Measurements from ENCODE around the gene NEMF. TPM values are rescaled to one million over a fixed set of nuclear protein-coding genes. Genes with fewer than 3 reads are reported as not detected.
A peak's percentile ranks its signal among the peaks of the same experiment; 100 is the strongest.
"Not testable (repeated sequence)": the region's sequence is repeated elsewhere in the genome, so short reads cannot be mapped to it uniquely, and the experiment has no call there.

Gene NEMF, protein sequence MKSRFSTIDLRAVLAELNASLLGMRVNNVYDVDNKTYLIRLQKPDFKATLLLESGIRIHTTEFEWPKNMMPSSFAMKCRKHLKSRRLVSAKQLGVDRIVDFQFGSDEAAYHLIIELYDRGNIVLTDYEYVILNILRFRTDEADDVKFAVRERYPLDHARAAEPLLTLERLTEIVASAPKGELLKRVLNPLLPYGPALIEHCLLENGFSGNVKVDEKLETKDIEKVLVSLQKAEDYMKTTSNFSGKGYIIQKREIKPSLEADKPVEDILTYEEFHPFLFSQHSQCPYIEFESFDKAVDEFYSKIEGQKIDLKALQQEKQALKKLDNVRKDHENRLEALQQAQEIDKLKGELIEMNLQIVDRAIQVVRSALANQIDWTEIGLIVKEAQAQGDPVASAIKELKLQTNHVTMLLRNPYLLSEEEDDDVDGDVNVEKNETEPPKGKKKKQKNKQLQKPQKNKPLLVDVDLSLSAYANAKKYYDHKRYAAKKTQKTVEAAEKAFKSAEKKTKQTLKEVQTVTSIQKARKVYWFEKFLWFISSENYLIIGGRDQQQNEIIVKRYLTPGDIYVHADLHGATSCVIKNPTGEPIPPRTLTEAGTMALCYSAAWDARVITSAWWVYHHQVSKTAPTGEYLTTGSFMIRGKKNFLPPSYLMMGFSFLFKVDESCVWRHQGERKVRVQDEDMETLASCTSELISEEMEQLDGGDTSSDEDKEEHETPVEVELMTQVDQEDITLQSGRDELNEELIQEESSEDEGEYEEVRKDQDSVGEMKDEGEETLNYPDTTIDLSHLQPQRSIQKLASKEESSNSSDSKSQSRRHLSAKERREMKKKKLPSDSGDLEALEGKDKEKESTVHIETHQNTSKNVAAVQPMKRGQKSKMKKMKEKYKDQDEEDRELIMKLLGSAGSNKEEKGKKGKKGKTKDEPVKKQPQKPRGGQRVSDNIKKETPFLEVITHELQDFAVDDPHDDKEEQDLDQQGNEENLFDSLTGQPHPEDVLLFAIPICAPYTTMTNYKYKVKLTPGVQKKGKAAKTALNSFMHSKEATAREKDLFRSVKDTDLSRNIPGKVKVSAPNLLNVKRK
- polyA plus RNA-seq: 10 to 100 TPM in 2 of 3 donors, 1 to 10 TPM in 1; 8.1 to 38.7 (median 21.0) TPM

DNA sequence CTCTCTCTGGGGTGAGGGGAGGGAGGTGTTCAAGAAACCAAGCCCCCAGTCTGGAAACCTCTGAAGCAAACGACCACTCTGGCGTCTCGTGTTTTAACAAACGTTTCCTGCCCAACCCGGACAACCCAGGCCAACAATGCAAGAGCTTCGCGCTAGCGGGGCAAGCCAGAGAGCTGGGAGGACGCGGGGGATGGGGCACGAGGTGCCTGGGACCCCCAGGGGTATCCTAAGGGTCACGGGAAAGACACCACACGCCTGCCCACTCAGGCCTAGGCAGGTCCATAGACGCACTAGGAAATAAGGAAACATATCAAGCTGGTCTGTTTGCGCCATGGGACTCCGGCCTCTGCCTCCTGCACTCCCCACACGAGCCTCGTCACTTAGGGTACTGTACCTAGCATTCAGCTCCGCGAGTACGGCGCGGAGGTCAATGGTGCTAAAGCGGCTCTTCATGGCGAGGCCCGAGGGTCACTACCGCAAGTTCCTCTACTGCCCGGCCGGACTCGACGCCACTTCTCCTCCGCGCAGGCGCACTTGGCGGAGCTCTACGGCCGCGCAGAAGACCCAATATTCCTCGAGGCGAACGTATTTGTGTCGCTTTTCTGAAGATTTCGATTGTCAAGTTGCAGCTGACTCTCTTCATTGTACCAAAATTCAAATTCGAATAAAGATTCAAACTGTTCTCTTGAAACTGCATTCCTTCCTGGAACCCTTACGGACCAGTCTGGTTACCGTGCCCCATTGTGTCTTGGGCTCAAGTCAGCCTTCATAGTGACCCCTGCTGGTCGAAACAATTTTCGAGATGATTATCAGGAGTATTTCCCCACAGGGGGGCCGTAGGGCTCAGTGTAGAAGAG is at the start of gene NEMF:
NEMF (minus strand) TSS at position 488 of the 857 bp plus-strand sequence; CDS start at position 453, 35 bp downstream.
- WGBS, 3 donors: 0 to 1% (median 0%) methylated on average over 49 of the region's 49 CpGs
- peak within 1 kb of the TSS; percentile 63 for H3K27ac ChIP-seq (ENCODE audit: low read depth, low read length)

DNA sequence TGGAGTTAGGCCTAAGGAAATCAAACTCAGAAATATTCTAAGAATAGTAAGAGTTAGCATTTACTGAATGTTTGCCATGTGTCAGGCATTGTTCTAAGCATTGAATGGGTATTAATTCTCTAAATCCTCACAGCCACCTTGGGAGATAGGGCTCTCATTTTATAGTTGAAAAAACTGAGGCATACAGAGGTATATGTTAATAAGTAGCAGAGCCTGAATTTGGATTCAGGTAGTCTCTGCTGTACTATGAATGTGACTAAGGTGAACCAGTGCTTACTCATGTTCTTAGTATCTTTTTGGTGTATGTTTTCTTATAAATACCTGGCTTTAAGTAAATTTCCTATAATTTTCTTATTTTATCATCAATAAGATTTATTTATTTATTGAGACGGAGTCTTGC is 48.4 kb upstream of the NEMF start:
- no peak overlapping the region for H3K27ac ChIP-seq (ENCODE audit: low read depth, low read length)
- 96 to 100% (median 100%) methylated on average over 1 of the region's 1 CpG for WGBS, 3 donors

DNA sequence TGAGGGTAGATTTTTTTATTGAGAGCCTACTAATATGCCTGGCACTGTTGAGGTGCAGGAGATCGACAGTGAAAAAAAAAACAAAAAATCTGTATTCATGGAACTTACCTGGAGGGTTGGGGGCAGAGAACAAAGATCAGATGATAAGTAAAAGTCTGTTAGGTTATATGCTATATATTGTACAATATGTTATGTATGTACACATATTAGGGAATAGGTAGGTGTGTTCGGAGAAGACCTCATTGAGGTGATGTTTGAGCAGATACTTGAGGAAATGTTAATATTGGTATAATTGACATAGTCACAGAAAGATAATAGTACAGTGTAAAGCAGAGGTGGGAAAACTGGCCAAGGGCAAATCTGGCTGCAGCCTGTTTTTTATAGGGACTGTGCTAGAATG is 45.9 kb upstream of the NEMF start:
- H3K27ac ChIP-seq (ENCODE audit: low read depth, low read length): no peak overlapping the region

DNA sequence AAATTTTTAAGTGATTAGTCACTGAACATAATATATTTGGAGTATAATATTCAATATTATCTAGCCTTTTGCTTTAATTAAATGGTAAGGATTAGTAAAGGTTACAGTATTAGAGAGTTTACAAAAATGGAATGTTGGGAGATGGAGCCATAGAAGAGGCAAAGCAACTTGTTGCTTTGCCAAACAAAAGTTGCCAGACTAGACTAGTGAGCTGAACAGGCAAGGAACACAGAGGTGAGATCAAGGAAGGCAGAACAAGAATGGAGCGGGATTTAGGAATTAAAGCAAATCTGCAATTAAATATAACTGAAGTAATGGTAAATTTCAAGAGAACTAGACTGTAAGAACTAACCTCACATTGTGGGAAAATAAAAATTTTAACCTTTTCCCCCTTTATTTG is 45.4 kb upstream of the NEMF start:
- WGBS, 3 donors: 31 to 93% (median 78%) methylated on average over 1 of the region's 1 CpG
- no peak overlapping the region for H3K27ac ChIP-seq (ENCODE audit: low read depth, low read length)

More for the DNA sequence above, 45.9 kb upstream of the NEMF start:
- 33 to 89% (median 81%) methylated on average over 2 of the region's 2 CpGs for WGBS, 3 donors

DNA sequence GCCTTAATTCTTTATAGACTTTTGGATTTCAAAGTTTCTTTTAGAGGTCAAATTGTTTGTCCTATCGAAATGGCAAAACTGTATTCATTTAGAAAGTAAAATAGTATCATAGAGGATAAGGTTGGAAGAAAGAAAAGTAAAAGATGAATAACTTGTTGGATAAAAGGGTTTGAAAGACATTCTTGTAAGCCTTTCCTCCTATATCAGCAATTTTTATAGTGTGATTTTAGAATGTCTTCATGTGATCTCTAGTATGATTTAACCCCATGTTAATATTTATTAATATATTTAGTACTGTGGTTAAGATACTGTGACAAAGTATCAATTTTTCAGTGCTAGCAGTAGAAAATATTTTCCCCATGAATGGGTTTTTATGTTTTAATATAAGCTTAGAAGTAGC is 44.8 kb upstream of the NEMF start:
- no peak overlapping the region for H3K27ac ChIP-seq (ENCODE audit: low read depth, low read length)
- 49 to 60% (median 57%) methylated on average over 1 of the region's 1 CpG for WGBS, 3 donors

DNA sequence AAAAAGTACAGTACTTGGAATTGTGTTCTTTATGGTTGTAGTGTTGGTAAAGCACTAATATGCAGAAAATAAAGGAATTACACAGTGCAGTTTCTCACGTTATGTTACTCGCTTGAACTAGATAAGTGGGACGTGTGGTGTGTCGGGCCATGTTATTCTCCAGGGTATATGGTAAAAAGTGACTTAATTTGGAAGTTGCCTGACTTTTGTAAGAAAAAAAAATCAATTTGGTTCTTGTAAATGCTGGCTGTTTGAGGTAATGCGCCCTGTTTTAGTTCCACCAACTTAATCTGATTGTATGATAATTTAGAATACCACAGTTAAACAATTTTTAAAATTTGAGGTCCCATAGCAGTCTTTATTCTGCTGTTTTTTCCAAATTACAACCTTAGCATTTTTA is 44.4 kb upstream of the NEMF start:
- 38 to 64% (median 52%) methylated on average over 5 of the region's 5 CpGs for WGBS, 3 donors
- H3K27ac ChIP-seq (ENCODE audit: low read depth, low read length): no peak overlapping the region

DNA sequence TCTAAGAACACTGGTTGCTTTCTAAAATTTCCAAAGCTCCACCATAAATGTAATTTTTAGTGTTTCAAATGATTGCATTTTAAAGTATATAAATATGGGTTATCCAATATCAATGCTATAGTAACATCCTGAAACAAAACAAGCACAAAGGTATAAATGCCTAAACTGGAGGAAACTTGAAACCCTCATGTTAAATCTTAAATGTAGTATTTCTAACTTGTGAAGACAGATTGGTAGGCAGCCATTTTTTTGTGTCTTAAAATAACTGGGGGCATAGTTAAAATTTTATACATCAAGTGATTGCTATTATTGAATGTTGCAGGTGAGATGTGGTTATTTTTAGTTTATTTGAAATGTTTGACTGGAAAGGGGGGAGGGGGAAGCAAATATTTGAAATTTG is 43.7 kb upstream of the NEMF start:
- not testable (repeated sequence) for H3K27ac ChIP-seq (ENCODE audit: low read depth, low read length)

DNA sequence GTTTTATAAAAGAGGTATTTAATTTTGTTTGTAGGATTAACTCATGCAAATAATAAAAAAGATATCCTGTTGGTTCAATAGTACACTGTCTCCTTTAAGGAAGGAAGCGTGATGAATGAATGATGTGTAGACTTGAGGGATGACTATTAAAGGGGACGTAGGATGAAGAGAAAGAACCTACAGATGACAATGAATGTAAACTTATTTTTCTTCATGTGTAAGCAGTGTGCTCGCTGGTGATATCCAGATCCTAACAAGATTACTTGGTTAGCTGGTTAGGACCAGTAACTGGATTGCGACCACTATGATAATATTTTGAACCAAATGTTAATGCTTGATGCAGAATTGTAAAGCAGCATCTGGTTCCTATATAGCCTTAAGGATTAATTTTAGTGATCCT is 42.9 kb upstream of the NEMF start:
- no peak overlapping the region for H3K27ac ChIP-seq (ENCODE audit: low read depth, low read length)
- 36 to 45% (median 42%) methylated on average over 4 of the region's 4 CpGs for WGBS, 3 donors

DNA sequence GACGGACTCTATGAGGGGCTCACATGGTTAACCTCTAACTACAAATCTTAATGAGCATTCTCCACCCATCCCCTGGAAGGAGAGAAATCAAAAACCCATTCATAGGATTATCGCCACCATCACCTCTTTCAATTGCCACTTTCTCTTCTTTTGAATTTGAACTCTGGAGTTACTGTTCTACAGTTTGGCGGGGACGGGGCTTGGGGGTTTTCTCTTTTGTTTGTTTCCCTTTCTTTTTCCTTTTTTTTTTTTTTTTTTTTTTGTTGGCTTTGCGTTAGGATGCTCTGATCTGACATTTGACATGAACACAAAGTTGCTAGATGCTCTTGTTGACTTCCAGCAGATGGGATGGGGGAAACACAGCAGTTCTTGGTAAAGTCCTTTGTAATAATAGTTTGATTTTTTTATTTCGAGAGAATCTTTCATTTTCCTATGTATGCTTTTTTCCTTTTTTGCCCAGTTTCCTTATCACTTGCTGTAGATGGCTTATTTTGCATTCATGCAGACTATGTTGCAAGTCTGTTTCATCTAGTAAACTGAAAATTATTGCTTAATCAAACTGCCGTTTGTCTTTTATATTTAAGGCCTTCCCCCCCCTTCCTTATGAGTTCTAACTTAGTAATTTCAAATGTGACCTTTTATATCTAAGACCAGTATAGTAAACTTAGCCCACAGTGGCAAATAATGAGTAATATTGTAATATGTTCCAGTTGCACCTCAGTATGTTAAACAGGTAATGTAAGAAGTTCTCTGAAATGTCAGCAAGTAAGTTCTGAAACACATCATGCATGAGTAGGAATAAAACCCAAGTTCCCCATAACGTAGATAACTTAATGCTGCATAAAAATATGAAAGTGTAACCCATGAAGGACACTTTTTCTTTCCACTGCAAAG is 41.9 kb upstream of the NEMF start:
- not testable (repeated sequence) for H3K27ac ChIP-seq (ENCODE audit: low read depth, low read length)
- 6 to 7% (median 6%) methylated on average over 8 of the region's 8 CpGs for WGBS, 3 donors

DNA sequence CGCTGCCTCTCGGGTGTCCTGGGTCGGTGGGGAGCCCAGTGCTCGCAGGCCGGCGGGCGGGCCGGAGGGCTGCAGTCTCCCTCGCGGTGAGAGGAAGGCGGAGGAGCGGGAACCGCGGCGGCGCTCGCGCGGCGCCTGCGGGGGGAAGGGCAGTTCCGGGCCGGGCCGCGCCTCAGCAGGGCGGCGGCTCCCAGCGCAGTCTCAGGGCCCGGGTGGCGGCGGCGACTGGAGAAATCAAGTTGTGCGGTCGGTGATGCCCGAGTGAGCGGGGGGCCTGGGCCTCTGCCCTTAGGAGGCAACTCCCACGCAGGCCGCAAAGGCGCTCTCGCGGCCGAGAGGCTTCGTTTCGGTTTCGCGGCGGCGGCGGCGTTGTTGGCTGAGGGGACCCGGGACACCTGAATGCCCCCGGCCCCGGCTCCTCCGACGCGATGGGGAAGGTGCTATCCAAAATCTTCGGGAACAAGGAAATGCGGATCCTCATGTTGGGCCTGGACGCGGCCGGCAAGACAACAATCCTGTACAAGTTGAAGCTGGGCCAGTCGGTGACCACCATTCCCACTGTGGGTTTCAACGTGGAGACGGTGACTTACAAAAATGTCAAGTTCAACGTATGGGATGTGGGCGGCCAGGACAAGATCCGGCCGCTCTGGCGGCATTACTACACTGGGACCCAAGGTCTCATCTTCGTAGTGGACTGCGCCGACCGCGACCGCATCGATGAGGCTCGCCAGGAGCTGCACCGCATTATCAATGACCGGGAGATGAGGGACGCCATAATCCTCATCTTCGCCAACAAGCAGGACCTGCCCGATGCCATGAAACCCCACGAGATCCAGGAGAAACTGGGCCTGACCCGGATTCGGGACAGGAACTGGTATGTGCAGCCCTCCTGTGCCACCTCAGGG is 41.0 kb upstream of the NEMF start:
- H3K27ac ChIP-seq (ENCODE audit: low read depth, low read length): peak overlapping the region; percentile 97

DNA sequence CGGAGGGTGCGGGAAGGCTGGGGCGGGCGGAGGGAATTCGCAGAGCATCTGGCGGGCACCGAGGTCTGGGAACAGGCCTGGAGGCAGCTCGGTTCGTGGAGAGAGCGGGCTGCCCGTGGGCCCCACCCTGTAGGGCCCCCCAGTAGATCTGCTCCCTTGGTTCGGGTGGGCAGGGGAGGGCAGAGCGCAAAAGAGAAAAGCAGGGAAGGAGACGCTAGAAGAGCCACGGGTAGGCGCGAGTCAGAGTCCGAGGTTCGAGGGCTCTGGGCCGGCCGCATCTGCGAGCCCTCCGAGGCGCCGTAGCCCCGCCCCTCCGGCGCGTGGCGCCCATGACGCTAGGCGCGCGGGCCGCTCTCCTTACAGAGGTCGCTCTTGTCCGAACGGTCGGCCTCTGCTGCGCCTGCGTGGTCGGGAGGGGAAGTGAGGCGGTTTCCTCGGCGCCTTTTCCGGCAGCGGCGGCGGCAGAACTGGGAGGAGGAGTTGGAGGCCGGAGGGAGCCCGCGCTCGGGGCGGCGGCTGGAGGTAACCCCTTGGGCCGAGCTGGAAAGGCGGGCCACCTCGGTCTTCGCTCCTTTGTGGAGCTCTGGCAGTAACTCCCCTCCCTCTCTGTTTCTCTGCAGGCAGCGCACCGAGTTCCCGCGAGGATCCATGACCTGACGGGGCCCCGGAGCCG is 40.2 kb upstream of the NEMF start, which contains the start of gene ARF6:
ARF6 (plus strand) TSS at position 447 of the 673 bp plus-strand sequence. CDS start 655 bp downstream, outside the sequence.
- H3K27ac ChIP-seq (ENCODE audit: low read depth, low read length): peak within 1 kb of the TSS; percentile 97
- 0 to 1% (median 0%) methylated on average over 65 to 66 of the region's 66 CpGs for whole genome bisulfite sequencing, 3 donors

More for the DNA sequence above, 41.0 kb upstream of the NEMF start:
- 0 to 1% (median 1%) methylated on average over 74 to 85 of the region's 85 CpGs for WGBS, 3 donors

DNA sequence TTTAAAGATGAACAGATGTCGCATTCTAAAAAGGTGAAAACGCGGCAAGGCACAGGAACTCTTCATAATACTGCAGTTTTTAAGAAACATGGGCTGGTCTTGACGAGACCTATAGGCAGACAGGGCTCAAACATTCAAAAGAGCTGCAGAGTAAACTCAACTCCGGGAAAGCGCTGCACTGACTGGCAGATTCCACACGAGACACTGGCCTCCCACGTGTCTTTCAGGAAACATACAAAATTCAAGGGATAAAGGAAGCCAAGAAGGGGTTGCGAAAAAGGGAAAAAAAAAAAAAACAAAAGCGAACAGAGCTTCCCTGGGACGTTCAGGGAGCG is 39.7 kb upstream of the NEMF start:
- WGBS, 3 donors: 1 to 2% (median 1%) methylated on average over 11 to 12 of the region's 12 CpGs
- peak overlapping the region; percentile 97 for H3K27ac ChIP-seq (ENCODE audit: low read depth, low read length)

DNA sequence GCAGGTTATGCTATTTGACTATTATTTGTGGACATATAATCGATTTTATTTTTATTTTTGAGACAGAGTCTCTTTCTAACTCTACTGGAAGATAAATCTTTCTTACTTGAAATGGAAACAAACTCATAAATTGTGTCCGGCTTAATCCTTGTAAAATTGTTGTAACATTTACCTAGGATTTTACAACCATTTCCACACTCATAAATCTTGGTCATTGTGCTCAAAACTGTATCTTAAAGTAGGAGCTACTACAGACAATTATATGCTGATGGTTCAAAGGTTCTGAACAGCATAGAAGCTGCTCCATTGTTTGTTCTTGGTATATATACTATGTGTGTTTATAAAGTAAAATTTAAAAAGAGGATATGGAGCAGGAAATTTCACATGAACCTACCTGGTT is 35.7 kb upstream of the NEMF start:
- 69 to 86% (median 74%) methylated on average over 2 of the region's 2 CpGs for WGBS, 3 donors
- H3K27ac ChIP-seq (ENCODE audit: low read depth, low read length): no peak overlapping the region

DNA sequence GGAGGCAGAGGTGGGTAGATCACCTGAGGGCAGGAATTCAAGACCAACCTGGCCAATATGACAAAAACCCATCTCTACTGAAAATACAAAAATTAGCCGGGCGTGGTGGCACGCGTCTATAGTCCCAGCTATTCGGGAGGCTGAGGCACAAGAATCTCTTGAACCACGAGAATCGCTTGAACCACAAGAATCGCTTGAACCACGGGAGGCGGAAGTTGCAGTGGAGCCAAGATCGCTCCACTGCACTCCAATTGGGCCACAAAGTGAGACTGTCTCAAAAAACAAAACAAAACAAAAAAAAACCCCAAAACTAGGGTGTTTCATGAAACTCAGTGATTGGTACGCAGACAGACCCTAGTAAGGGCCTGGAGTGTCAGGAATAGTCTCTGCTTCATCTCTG is 33.9 kb upstream of the NEMF start:
- no peak overlapping the region for H3K27ac ChIP-seq (ENCODE audit: low read depth, low read length)
- WGBS, 3 donors: 91 to 94% (median 93%) methylated on average over 12 of the region's 12 CpGs

DNA sequence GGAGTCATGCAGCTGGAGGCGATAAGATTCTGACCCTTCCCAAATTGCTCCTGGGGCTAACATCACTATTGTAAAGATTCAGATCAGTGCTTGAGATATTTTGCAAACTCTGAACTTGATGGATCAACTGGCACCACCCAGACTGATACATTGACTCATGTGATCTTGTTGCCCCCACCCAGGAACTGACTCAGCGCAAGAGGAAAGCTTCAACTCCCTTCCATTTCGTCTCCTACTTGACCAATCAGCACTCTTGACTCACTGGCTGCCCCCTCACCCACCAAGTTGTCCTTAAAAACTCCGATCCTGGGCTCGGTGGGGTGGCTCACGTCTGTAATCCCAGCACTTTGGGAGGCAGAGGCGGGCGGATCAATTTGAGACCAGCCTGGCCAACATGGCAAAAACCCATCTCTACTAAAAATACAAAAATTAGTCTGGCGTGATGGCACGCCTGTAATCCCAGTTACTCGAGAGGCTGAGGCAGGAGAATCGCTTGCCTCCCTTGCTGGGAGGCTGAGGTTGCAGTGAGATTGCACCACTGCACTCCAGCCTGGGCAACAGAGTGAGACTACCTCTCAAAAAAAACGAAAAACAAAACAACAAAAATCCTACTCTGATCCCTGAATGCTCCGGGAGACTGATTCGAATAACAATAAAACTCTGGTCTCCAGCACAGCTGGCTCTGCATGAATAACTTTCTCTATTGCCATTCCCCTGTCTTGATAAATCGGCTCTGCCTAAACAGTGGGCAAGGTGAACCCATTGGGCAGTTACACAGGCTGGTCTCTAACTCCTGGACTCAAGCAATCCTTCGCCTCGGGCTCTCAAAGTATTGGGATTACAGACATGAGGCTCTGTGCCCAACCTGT is 30.5 kb upstream of the NEMF start:
- H3K27ac ChIP-seq (ENCODE audit: low read depth, low read length): no peak overlapping the region
- WGBS, 3 donors: 85 to 90% (median 88%) methylated on average over 18 of the region's 18 CpGs
